ENCODE data around the gene PLCL1.

PLCL1 gene

DNA sequence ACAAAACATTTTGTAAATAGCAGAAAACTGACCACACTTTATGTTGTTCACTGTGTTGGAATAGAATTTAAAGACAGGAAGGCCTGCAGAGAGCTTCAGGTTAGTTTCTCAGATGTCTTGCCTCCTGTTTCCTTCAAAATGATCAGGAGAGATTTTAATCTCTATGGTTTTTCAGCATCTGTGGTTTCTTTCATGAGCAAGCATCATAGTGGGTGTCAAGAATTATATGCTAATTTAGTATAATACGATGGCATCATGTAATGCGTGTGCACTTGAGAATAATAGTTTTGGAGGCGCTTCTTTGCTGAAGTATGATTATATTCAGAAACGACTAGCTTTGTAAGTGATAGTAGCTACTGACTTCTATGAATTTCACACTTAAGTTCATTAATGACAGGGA, 149.9 kb downstream of the PLCL1 start:
- no peak for DNase-seq (ENCODE audit: low read depth)

DNA sequence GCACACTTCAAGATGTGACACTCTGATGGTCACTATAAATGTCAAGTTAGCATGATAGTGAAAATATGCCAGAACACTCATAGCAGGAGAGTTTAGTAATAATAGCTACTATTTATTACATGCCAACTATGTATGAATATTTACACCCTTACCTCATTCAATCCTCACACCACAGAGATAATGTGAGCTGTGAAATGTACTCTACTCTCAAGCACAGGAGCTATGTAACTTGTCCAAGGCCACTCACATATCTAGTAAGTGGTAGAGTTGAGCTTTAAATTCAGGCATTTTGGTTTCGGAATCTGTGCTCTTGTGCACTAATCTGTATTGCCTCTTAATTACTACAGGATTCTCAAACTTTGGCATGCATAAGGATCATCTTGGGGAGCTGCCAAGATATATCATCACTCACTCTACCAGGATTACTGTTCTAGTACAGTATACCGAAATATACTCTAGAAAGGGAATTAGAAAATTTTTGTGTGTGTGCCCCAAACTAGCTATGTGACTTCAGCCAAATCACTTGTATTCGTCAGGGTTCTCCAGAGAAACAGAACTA, 154.3 kb downstream of the PLCL1 start:
- DNase-seq (ENCODE audit: low read depth), result no peak

DNA sequence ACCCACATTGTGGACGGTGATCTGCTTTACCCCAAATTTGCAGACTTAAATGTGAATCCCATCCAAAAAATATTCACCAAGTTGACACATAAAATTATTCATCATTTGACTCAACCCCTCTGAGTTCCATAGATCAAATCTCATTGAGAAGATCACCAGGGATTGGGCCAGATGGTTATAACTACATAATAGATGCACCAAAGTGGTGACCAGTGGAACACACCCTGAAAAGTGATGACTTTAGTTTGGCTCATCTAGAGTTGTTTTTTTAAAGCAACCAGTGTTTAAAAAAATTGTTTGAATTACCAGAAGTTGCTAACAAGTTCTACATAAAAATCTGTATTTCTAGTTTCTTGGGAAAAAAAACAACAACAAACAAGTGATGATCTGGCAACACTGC, 155.0 kb downstream of the PLCL1 start:
- DNase-seq (ENCODE audit: low read depth), result no peak

DNA sequence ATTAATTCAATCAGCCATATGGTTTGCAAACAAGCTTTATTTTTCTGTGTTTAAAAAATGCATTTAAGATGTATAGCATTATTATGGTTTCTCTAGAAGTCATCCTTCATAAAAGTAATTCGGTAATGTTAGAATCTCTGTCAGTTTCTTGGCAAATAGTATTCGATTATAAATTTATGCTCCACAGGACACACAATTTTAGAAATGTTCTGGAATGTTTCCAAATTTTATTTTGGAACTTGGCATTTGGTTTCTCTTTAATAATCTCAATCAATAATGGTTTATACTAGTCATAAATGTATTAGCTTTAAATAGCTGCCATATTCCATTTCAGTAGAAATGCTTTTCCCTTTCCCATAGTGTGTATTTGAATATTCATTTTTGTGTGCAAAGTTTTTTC, 156.4 kb downstream of the PLCL1 start:
- no peak for DNase-seq (ENCODE audit: low read depth)

DNA sequence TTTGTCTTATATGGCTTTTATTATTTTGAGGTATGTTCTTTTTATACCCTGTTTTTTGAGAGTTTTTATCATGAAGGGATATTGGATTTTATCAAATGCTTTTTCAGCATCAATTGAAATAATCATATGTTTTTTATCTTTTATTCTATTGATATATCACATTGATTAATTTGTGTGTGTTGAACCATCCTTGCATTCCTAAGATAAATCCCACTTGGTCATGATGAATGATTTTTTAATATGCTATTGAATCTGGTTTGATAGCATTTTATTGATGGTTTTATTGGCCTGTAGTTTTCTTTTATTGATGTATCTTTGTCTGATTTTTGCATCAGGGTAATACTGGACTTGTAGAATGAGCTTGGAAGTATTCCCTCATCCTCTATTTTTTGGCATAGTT, 160.3 kb downstream of the PLCL1 start:
- no peak for DNase-seq (ENCODE audit: low read depth)

DNA sequence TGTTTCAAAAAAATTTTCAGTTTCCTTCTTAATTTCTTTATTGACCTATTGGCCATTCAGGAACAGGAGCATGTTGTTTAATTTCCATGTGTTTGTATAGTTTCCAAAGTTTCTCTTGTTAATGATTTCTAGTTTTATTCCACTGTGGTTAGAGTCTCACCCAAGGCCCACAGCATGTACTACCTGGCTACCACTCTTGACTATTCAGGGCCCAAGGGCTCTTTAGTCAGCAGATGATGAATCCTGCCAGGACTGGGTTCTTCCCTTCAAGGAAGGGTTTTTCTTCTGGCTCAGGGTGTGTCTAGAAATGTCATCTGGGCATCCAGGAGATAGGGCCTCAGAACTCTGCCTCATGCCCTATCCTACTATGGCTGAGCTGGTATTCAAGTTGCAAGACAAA, 161.4 kb downstream of the PLCL1 start:
- DNase-seq (ENCODE audit: low read depth), result no peak

DNA sequence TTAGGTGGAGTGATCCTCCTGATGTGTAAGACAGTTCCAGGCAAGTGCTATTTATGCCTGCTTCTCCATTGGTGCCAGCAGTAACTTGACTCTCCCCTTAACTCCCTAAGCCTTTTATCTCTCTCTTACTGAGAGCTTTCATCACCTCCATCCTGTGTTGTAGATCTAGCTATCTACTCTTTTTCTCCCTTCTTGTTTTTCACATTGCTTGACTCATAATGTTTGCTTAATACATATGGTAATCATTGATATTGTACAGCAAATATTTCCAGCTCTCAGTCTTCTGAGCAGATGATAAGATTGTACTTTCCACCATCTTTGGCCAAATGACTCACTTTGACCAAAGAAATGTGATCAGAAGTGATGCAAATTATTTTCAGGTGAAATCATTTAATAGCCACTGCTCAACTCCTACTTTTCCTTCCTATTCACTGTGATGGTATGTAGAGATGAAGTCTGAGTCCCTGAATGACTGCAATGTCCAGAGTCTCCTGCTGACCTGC, 165.0 kb downstream of the PLCL1 start:
- DNase-seq (ENCODE audit: low read depth), result no peak

DNA sequence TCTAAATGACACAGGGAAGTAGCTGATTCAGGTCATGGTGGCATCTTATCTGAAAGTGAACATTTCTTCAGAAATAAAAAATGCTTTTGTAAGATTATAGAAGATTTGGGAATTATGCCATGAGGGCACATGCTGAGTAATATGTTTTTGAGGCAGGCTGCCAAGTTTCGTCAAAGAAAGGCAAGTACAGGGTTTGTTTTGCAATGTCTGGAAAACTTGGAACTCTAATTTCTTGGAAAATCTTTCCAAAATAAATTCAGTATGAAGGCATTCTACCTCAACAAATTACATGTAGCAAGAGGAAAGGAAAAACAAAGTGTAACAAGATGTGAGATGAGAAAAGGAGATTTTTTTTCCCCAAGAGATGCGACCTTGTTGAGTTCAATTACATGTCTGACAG, 167.7 kb downstream of the PLCL1 start:
- no peak for DNase-seq (ENCODE audit: low read depth)

DNA sequence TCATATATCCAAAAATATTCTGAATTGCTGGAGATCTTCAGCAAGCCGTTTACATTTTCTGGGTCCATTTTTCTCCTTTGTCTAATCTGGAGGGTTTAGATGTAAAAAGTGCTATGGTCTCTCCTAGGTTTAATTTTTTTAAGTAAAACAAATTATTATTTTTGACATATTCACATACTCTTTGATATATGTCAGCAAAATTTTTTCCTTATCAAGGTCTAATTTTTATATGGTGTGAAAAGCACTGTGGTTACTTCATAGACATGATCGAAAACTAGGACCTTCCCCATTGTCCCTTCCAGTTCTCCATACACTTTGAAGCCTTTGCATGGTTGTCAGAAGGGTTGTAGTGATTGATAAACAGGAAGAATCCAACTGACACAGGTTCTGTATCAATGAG, 168.2 kb downstream of the PLCL1 start:
- no peak for DNase-seq (ENCODE audit: low read depth)

DNA sequence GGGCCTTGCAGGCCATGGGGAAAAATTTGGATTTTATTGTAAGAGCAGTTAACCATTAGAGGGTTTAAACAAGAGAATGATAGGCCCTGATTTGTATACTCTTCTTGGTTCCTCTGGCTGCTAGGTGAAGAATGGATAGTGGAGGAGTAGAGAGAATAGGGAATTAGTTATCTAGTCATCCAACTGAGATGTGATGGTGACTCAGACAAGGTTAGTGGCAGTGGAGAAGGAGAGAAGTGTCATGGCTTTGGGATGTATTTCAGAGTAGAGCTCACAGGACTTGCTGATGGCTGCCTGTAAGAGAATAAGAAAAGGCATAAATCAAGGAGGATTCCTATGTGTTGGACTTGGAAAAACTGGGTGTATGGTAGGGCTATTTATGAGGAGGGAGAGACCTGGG, 169.4 kb downstream of the PLCL1 start:
- DNase-seq (ENCODE audit: low read depth), result no peak

DNA sequence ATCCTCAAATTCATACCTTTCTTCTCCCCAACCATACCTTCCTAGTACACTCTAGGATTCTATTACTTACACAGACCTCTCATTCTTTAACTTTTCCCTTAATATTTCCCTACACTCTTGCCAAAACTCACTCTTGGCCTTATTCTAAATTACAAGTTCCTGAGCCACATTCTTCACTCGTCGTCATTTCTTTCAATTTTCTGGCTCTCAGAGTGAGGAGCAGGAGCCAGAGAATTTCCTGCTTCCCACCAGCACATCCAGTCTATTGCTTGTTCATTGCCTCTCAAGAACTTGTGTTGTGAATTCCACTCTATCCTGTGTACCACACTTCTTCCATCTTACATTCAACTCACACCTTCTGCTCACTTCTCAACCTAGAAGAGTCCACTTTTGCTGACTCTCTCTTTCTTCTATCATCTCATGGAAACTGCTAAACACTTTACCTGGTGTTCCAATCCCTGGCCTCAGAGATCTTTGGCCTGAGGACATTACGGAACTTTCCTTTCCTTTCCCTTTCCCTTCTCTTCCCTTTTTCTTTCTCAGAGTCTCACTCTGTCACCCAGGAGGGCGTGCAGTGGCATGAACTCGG, 171.6 kb downstream of the PLCL1 start:
- no peak for DNase-seq (ENCODE audit: low read depth)

DNA sequence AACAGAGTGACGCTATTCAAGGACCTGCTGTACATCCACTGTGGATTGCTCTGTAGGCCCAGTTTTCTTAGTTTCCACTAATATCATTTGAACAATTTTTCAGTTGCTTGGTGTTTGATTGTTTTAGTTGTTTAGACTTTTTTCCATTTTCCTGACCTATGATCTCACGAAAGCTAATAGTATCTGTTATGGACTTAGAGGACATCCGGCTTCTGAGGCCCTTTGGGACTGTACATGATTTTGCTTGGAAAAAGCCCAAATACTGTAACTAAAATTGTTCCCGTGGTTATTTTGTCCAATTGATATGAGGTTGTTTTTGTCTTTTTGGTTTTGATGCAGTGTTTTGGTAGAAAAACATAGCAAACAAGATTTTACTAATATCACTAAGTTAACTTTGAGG, 174.6 kb downstream of the PLCL1 start:
- no peak for DNase-seq (ENCODE audit: low read depth)

DNA sequence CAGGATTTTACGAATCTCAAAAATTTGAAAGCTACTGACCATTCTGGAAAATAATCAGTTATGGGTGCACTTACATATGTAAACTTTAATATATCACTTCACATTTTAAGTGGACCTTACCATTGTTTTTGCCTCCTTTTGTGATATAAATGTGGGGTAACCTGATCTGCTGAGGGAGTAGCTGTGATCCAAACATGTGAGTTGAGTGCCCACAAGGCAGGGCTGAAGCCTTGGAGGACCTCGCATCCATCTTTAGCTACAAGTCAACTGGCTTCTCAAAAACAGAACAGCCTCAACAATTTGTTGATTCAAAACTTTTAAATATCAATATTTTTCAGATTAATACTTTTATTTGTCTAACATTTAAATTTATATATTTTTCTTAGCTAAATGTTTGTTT, 178.2 kb downstream of the PLCL1 start:
- DNase-seq (ENCODE audit: low read depth), result no peak

DNA sequence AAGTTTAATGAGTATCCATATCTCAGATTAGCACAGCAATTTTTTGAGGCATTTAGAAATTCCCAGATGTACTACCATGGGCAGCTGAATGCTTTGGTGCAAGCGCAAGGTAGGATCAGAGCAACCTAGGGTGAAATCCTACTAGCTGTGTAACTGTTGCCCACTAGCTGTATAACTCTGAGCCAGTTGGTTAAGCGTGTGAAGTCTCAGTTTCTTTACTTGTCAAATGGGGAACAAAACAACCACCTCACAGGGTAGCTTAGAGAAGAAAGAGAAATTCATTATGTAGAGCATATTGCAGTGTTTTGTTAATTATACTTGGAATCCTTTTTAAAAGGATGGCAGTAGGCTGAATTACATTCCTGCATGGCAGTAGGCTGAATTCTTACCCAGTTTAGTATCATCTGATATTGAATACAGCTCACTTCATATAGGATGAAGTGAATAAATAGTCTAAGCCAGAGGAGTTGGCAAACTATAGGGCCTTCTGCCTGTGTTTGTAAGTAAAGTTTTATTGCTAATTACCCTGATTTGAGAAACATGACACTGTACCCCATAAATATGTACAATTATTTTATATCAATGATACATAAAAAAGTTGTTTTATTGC, 180.7 kb downstream of the PLCL1 start:
- DNase-seq (ENCODE audit: low read depth), result no peak

DNA sequence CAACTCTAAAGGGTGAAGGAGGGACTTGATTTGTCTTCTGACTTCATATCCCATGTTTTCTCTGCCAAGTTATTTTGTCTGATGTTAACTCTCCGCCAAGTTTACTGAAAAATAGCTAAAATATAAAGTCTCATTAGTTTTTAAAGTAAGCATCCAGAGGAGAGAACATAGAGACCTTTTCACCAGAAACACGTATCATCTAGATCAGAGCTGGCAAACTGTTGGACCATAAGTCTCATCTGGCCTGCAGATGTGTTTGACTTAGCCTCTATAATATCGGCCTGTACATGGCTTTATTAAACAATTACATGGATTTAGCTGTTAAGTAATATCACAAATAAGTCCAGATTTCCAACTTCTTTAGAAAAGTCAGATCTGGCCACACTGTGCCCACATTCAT, 182.6 kb downstream of the PLCL1 start:
- DNase-seq (ENCODE audit: low read depth), result no peak

DNA sequence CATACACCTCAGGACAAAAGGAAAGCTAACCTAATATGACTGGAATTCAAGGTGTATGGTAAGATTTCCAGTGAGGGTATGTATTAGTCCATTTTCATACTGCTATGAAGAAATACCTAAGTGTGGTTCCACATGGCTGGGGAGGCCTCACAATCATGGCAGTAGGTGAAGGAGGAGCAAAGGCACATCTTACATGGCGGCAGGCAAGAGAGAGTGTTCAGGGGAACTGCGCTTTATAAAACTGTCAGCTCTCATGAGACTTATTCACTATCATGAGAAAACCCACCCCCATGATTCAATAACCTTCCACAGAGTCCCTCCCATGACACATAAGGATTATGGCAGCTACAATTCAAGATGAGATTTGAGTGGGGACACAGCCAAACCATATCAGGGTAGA, 186.0 kb downstream of the PLCL1 start:
- DNase-seq (ENCODE audit: low read depth), result no peak

DNA sequence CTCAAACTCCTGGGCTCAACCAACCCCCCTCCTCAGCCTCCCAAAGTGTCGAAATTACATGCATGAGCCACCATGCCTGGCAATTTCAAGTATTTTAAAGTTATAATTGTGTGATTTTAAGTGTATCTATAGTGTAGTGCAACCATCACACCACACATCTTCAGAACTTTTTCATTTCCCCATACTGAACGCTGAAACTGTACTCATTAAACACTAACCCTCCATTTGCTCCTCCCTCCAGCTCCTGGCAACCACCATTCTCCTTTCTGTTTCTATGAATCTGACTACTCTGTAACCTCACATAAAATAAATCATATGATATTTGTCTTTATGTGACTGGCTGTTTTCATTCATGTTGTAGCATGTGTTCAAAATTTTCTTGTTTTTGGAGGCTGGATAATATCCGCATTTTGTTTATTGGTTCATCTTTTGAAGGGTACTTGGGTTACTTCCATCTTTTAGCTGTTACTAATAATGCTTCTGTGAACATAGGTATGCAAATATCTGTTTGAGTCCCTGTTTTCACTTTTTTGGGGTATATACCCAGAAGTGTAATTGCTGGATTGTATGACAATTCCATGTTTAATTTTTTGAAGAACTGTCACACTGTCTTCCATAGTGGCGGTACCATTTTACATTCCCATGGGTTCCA, 188.2 kb downstream of the PLCL1 start:
- no peak for DNase-seq (ENCODE audit: low read depth)

DNA sequence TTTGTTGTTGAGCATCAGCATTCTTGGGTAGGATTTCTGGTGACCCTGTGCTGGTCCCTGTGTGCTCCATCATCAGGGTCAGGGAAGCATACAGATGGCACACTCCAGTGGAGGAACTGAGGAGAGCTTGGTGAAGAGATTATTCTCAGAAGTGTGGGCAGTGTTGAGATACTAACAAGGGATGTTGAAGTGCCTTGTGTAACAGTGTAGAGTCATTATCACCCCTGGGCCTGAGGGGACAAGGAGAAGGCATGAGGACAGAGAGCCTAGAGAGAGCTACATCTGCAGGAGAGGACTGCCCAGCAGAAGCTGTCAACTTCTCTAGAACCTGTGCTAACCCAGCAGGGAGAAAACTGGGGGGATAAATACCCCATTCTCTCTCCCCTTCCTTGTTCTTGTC, 189.0 kb downstream of the PLCL1 start:
- no peak for DNase-seq (ENCODE audit: low read depth)

DNA sequence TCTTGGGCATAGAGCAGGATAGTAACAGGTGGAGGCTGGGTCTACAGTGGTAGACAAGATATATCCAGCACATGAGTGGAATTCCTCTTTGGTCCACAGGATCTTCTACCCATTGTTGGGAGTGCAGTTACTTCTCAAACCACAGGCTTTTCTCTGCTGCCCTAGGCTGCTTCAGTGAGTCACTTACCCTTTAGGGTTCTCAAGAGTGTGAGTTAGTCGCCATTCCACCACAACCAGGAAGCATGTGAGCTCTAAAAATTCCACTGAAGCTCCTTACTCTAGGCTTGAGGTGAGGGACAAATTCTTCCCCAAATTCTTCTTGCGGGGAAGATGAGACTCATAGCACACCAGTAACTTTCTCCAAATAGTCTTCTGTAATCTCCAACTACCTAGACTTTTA, 189.4 kb downstream of the PLCL1 start:
- no peak for DNase-seq (ENCODE audit: low read depth)

DNA sequence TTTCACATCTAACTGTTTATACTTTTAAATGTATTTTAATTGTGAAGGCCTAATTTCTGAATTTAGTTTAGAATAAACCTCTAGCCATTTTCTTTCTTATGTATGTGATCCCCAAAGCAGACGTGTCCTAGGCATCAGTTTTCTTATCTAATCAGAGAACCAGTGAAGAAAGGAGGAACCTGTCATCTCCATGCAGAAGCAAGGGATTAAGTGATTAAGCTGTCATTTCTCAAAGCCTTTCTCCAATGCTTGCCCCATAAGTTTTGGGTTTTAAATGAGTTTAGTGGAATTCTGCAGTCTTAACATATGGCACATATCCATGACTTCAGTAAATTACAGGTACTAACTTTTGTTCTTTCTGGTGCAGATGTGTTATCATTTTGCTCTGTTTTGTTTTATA, 190.4 kb downstream of the PLCL1 start:
- no peak for DNase-seq (ENCODE audit: low read depth)

DNA sequence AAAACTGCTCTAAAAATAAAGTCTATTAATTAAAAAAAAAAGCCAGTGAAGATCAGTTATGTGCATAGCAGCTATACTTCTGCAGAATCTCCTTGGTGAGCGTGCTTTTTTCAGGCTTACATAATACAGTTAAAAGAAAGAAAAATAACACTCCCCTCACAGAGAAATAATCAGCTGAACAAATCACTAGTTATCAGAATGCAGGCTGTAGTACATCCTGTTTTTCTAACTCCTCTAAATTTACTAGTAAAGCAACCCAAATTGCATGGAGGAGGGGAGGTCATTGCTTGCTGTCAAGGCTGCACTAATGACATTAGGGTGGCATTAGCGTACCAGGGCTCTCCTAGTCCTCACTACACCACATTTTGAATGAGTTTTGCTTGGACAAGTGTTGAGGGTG, 192.2 kb downstream of the PLCL1 start:
- no peak for DNase-seq (ENCODE audit: low read depth)

DNA sequence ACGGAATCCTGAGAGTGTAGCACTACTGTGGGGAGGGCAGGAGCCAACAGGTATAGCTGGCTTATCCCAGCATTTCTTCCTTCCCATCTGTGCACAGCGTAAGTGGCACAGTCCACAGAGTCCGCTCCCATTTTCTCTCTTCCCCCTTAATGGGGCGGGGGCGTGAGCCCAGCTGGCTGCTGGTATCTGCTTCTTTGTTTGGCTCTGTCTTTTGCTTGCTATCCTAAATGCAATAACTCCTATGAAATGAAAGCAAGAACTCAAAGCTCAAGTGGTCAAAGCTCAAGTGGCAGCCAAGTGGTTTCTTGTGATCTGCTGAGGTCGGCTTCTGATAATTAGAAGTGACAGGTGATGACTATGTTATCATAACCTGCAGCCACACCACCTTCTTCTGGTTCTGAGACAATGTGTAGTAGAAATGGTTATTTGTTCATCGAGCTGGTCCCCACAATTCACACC, 192.7 kb downstream of the PLCL1 start:
- DNase-seq (ENCODE audit: low read depth), result no peak

DNA sequence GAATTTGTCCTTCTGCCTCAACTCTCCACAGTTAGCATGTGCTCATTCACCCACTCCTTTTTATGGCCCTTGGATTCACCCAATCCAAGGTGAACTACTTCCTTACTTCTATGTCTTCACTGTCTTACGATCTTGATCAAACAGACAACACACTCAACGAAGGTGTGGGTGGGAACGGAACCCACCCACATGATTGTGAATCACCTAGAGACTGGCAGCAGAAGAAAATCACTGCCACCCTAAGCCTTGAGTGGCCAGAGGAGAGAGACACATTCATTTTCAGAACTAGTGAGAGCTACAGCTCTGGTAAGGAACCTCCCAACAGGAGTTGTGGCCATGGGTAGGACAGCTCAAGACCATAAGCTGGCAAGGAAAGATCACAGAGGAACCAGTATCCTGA, 194.3 kb downstream of the PLCL1 start:
- no peak for DNase-seq (ENCODE audit: low read depth)

All from activated T-cell treated with anti-CD3 and anti-CD28 coated beads for 24 hours (primary cell).